Activated T-helper 2 cell treated with anti-CD3 and anti-CD28 coated beads, Interferon-gamma antibody, Interleukin-2, Interleukin-4, amounts not matched to agents 10 μg/mL and 5 μg/mL and 100 μg/mL, durations not matched to agents 14 hours and 24 hours and 36 hours (primary cell): ENCODE measurements around the gene TRRAP. TPM values are rescaled to one million over a fixed set of nuclear protein-coding genes. Genes with fewer than 3 reads are reported as not detected.

Experiments used
- DNase-seq: peaks from one replicate; pipeline ENCODE4 v3.0.0; 2021; ENCODE audit warnings: low spot score
- H3K27ac Mint-ChIP-seq: one replicate; pipeline ENCODE4 v1.8.0; 2021; ENCODE audit warnings: mixed read lengths
- H3K27me3 Mint-ChIP-seq: one replicate; pipeline ENCODE4 v1.8.0; 2021; ENCODE audit warnings: low read depth, mixed read lengths
- H3K36me3 Mint-ChIP-seq: one replicate; pipeline ENCODE4 v1.8.0; 2021; ENCODE audit warnings: low read depth, mixed read lengths
- H3K4me1 Mint-ChIP-seq: one replicate; pipeline ENCODE4 v1.8.0; 2021; ENCODE audit warnings: low read depth, mixed read lengths
- H3K4me3 Mint-ChIP-seq: one replicate; pipeline ENCODE4 v1.8.0; 2021; ENCODE audit warnings: low read depth, mild to moderate bottlenecking, moderate library complexity, mixed read lengths
- H3K9me3 Mint-ChIP-seq: one replicate; pipeline ENCODE4 v1.8.0; 2021; ENCODE audit warnings: mixed read lengths
- intact Hi-C: fragments of 100-400 bp; cut with micrococcal nuclease; formaldehyde crosslinking; loops from one replicate; pipeline ENCODE4 v1.15.1; 2023
- total RNA-seq: library from RNA; stranded (reverse); gene quantifications from 2 replicates; pipeline ENCODE4 v1.2.3, GENCODE V29; 2022

TRRAP gene
- total RNA-seq, 1 donor from 2014 or later: 58.6 TPM

DNA sequence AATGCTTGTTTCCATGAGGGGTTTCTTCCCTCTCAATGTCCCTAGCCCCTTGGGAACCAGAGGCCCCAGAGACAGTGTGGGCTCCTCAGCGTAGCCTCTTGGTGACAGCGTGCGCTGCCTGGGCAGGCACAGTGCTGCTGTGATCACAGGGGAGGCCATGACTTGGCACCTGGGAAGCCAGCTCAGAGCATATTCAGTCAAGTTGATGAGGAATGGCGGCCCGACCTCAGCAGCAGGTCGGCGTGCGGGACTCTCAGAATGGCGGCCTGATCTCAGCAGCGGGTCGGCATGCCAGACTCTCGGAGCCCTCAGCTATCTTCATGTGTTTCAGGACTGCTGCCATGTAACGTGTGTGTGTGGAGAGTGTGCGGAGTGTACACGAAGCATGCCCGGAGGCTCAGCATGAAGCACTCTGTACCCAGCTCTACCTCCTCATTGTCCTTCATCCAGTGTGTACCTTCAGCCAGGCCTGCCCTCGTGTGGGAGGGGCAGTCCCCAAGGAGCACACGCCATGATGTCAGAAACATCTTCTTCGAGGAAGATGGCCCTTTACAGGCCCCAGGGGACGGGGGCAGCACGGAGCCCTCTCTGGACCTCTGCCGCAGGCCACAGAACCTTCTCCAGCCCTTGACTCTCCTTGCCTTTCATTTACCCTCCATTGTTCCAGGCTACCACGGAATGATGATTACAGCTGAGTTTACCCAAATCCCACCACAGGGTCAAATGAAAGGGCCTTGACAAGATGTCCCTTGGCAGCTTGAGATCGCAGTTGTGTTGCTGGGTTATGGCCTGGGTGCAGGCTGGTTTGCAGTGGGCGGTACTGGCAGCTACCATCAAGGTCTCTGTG, 135.2 kb downstream of the TRRAP start:
- Mint-ChIP-seq H3K4me1 (peaks cover 2% of the 10 kb centered on the region), H3K4me3 (no peak overlapping the region), H3K36me3 (peaks cover 78% of the 10 kb centered on the region), H3K9me3 (no peaks in the 10 kb centered on the region), H3K27me3 (no peaks in the 10 kb centered on the region), H3K27ac (no peak overlapping the region)
- intact Hi-C loops: no loop called here
- DNase-seq: no peak

DNA sequence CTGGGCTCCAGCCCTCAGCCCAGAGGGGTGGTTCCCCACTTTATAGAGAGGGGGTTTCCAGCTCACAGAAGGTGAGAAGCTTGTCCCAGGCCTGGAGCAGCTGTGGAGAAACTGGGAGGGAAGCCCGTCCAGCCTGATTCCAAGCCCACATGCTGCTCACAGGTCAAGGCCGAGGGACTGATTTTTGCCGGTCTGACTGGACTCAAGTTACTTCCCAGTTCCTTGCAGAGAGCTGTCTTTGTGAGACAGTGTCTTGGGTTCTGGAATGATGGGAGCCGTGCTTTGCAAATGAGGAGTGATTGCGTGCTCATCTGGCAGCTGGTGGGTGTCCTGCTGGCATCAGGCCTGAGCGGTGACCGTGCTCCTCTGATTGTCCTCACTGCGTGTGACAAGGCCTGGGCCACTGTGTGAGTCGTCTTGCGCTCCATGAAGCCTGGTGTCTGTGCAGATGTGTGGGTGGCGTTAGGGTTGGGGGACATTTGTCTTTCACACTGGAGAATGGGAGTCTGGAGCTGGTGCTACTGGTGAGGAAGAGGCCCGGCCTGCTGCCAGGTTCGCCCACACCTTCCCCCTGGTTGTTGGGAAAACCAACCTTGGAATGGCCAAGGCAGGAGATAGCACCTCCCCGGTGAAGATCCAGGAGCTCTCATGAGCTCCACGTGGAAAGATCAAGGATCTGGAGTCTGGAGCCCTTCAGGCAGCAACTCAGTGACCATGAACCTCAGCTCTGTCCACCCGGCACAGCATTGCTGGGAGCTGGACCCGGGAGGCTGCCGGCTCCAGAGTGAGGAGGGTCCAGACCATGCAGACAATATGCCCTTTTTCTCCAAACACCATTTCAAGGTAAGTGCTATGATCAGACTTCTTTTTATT, 136.0 kb downstream of the TRRAP start:
- H3K4me3 Mint-ChIP-seq: no peak overlapping the region
- DNase-seq: no peak
- intact Hi-C loops: no loop called here
- no peak overlapping the region for H3K27ac Mint-ChIP-seq
- peaks cover 77% of the 10 kb centered on the region for H3K36me3 Mint-ChIP-seq
- H3K9me3 Mint-ChIP-seq: no peaks in the 10 kb centered on the region
- peaks cover 2% of the 10 kb centered on the region for H3K4me1 Mint-ChIP-seq
- no peaks in the 10 kb centered on the region for H3K27me3 Mint-ChIP-seq

DNA sequence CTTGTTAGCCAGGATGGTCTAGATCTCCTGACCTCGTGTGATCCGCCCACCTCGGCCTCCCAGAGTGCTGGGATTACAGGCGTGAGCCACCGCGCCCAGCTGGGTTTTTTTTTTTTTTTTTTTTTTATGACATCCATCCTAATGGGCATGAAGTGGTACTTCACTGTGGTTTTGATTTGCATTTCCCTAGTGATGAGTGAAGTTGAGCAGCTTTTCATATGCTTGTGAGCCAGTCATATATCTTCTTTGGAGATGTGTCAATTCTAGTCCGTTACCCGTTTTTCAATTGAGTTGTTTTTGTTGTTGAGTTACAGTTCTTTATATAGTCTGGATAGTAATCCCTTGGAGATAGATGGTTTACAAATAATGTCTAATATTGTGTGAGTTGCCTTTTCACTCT, 137.9 kb downstream of the TRRAP start:
- Mint-ChIP-seq H3K4me3 (no peak overlapping the region), H3K27ac (no peak overlapping the region), H3K9me3 (no peaks in the 10 kb centered on the region), H3K36me3 (peaks cover 80% of the 10 kb centered on the region), H3K27me3 (no peaks in the 10 kb centered on the region), H3K4me1 (peaks cover 2% of the 10 kb centered on the region)
- intact Hi-C loops: no loop called here
- no peak for DNase-seq

DNA sequence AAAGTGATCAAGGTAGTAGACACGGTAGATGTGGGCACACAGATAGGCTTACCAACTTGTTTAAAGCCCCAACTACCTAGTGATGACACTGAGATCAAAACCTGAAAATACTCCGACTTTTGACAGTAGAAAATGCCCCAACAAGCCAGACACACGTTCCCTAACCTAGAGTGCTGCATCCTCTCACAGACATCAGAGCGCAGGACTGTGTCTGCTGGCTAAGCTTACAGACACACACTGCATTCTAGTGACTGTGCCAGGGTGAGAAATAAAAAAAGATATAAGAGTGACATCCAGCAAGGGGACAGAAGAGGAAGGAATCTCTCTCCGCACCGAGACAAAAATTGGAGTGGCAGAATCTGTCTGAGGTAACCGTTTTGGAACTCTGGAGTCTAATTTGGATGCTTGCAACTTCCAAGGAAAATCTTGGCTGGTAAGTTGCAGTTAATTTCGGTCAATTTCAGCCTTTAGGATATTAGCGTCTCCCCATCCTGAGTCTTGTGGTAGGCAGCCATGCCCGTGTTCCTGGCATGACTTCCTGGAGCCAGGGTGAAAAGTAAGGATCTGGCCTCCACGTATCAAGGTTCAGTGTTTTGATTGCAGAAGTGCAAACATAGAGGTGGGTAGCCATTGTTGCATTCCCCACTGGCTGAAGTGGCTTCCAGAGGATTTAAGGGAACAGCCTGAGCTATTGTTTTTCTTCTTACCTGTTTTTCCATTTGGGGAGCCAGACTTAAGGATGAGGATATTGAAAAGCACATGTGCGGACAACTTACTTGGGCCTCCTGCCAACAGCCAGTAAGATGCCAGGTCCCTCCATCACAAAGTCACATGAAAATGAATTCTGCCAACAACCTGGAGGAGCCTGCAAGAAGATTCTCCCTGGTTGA, 141.4 kb downstream of the TRRAP start:
- Mint-ChIP-seq H3K4me1 (peaks cover 2% of the 10 kb centered on the region), H3K27ac (no peak overlapping the region), H3K36me3 (peaks cover 59% of the 10 kb centered on the region), H3K27me3 (no peaks in the 10 kb centered on the region), H3K9me3 (no peaks in the 10 kb centered on the region), H3K4me3 (no peak overlapping the region)
- intact Hi-C loops: no loop called here
- no peak for DNase-seq

DNA sequence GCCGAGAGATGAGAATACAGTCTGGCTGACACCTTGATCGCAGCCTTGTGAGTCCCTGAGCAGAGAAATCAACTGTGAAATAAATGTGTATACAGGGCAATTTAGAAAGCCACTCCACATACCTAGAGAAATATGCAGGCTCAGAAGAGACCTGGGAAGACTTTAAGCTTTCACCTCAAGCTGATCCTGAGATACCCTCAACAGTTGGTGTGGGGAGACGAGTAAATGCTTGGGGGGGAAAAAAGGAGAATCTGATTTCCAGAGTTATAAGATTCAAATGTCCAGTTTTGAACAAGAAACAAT, 142.0 kb downstream of the TRRAP start:
- Mint-ChIP-seq H3K4me3 (no peak overlapping the region), H3K36me3 (peaks cover 53% of the 10 kb centered on the region), H3K27ac (no peak overlapping the region), H3K27me3 (no peaks in the 10 kb centered on the region), H3K9me3 (no peaks in the 10 kb centered on the region), H3K4me1 (peaks cover 2% of the 10 kb centered on the region)
- intact Hi-C loops: no loop called here
- DNase-seq: no peak

DNA sequence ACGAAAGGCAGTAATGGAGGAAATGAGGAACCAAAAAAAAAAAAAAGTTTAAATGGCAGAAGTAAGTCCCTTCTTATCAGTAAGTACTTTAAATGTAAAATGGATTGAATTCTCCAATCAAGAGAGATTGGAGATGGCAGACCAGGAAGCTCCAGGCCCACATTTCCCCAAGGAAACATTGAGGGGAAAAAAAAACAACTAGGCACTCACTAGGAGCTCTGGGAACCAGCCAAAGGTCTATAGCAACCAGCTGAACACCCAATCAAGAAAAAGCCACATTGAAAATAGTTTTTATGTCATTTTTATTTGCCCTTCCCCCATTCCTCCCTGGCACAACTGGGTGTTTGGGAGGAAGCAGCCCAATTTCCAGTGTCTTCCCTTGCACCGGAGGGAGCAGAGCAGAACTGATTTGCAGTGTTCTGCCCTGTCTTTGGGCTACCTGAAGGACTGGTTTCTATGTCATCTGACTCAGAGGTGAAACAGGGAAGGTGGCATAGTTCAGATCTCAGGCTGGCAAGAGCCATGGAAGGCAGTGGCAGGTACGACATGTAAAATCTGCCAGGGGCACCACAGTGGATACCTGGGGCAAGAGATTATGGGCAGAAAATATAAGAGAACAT, 143.7 kb downstream of the TRRAP start:
- peaks cover 38% of the 10 kb centered on the region for H3K36me3 Mint-ChIP-seq
- intact Hi-C loops: no loop called here
- no peaks in the 10 kb centered on the region for H3K9me3 Mint-ChIP-seq
- H3K4me3 Mint-ChIP-seq: no peak overlapping the region
- no peak overlapping the region for H3K27ac Mint-ChIP-seq
- H3K27me3 Mint-ChIP-seq: no peaks in the 10 kb centered on the region
- peaks cover 2% of the 10 kb centered on the region for H3K4me1 Mint-ChIP-seq
- DNase-seq: no peak

DNA sequence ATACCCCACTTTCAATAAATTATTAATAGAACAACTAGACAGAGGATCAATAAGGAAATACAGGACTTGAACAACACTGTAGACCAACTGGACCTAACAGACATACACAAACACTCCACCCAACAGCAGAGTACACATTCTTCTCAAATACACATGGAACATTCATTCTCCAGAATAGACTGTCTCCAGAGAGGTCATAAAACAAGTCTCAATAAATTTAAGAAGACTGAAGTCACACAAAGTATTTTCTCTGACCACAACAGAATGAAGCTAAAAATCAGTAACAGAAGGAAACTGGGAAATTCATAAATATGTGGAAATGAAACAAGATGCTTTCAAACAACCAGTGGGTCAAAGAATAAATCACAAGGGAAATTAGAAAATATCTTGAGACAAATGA, 145.7 kb downstream of the TRRAP start:
- Mint-ChIP-seq H3K27ac (no peak overlapping the region), H3K36me3 (peaks cover 40% of the 10 kb centered on the region), H3K4me3 (no peak overlapping the region), H3K9me3 (no peaks in the 10 kb centered on the region), H3K4me1 (peaks cover 3% of the 10 kb centered on the region), H3K27me3 (no peaks in the 10 kb centered on the region)
- DNase-seq: no peak
- intact Hi-C loops: no loop called here

DNA sequence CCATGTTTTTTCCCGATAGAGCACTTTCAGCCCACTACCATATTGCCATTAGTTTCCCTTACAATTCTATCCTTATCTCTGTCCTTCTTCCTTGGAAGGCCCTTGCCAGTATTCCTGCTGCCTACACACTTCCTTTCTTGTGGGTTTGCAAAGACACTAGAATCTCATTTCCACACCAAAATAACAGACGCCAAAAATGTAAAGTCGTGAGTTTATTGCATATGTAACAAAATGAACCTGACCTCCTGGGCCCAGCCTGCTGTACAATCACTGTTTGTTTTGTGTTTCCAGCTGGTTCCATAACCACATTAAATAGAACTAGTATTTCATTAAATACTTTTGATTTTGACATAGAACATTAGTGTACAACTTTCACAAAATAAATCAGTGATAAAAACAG, 148.9 kb downstream of the TRRAP start:
- H3K36me3 Mint-ChIP-seq: peaks cover 39% of the 10 kb centered on the region
- H3K27ac Mint-ChIP-seq: no peak overlapping the region
- H3K9me3 Mint-ChIP-seq: no peaks in the 10 kb centered on the region
- intact Hi-C loops: no loop called here
- H3K4me1 Mint-ChIP-seq: peaks cover 3% of the 10 kb centered on the region
- no peak for DNase-seq
- H3K4me3 Mint-ChIP-seq: no peak overlapping the region
- no peaks in the 10 kb centered on the region for H3K27me3 Mint-ChIP-seq

DNA sequence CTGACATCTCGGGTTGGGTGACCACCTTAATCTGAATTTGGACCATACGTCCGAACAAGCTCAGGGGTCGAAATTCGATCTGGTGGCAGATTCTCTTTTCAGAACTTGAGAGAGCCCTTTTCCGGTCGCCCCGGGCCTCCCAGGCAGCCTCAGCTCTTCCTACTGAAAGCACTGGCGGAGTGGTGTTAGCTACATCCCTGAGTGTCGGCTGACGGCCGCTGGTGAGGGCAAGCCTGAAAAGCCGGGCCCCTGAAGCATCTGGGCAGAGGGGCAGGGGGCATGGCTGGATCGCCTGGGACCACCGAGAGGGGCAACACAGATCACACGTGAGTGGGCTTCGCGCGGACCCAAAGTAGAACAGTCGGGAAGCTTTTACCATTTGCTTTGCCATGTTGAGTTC, 149.5 kb downstream of the TRRAP start:
- no peak for DNase-seq
- H3K27ac Mint-ChIP-seq: no peak overlapping the region
- H3K27me3 Mint-ChIP-seq: no peaks in the 10 kb centered on the region
- no peak overlapping the region for H3K4me3 Mint-ChIP-seq
- no peaks in the 10 kb centered on the region for H3K9me3 Mint-ChIP-seq
- intact Hi-C loops: no loop called here
- H3K36me3 Mint-ChIP-seq: peaks cover 42% of the 10 kb centered on the region
- H3K4me1 Mint-ChIP-seq: peaks cover 3% of the 10 kb centered on the region

DNA sequence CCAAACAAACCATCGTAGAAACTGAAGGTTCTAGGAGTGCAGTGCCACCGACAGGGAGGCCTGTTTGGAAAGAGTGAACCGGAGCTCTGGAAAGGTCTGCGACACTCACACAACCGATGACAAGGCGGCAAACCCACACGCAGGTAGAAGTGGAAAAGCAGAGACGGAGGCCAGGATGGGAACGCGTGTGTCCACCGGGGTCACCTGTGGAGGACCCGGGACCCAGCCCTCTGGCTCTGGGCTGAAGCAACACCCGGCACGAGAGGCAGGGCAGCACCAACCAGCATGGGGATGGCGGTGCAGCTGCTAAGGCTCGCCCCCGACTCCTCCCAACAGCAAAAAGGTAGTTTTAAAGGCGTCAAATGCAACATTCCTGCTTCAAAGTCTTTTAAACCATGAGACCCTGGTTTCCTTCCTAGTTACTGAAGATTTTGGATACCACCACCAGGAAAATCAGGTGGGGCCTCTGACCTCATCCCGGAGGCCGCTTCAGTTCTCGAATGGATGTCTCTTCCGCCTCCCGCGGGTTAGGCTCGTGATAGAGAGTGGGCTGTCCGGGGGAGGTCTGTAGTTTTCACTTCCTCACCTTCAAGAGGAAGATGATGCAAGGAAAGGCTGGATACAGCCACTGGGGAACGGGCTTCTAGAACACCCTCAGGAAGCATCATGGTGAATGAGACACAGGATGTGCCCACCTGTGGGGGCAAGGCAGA, 150.1 kb downstream of the TRRAP start:
- Mint-ChIP-seq H3K27me3 (no peaks in the 10 kb centered on the region), H3K4me3 (no peak overlapping the region), H3K36me3 (peaks cover 42% of the 10 kb centered on the region), H3K4me1 (peaks cover 3% of the 10 kb centered on the region), H3K27ac (no peak overlapping the region), H3K9me3 (no peaks in the 10 kb centered on the region)
- no peak for DNase-seq
- intact Hi-C loops: no loop called here

DNA sequence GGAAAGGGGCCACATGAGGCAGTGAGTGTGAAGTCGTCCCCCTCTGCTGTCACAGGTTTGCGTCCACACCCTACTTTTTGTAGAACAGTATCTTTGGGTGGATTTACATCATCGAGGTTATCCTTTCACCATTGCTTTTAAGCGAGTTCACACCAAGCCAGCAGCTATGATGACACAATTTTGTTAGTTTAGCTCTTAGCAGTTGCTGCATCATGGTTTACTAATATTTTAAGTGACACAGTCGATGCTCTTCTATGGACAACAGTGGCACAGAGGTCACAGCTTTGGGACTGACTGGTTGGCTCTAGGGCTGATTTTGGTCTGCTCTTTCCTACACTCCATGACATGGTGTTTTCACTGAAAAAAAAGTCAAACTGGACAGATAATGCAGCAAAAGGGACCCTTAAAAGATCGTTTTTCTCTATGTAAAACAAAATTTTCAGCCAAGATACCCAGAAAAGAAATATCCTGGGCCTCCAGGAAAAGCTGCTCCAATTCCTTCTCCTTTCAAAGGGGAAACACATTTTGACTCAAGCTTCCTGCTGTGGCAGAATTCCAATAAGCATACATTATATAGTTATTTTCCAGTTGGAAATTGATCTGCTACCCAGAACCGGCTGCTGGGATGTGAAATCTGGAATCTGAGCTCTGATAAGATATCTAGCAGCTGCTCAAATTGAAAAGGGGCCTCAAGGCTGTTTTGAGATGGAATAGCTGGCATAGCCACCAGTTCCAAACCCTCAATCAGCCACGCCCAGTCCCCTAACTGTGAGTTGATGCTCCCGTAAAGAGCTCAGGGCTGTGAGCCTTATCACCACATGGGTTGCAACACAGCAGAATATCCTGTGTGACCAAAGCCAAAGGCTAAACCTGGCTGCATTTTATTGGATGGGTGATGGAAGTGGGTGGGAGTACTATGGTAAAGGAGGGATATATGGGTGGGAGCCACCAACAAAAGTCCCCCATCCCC, 151.4 kb downstream of the TRRAP start:
- Mint-ChIP-seq H3K4me3 (no peak overlapping the region), H3K9me3 (no peaks in the 10 kb centered on the region), H3K27ac (no peak overlapping the region), H3K36me3 (peaks cover 43% of the 10 kb centered on the region), H3K4me1 (peaks cover 3% of the 10 kb centered on the region), H3K27me3 (no peaks in the 10 kb centered on the region)
- intact Hi-C loops: no loop called here
- DNase-seq: no peak
